ENCODE results near the gene TUBGCP5.

TUBGCP5 gene

GRCh38 chr15:23073890-23074646 lies 34.7 kb upstream of the TUBGCP5 start:
- Histone ChIP-seq H3K27me3 (ENCODE audit: insufficient read depth, insufficient read length) (peaks cover 4% of the 10 kb centered on the region), H3K9me3 (ENCODE audit: insufficient read depth, low read length) (no peaks in the 10 kb centered on the region), H3K4me1 (ENCODE audit: insufficient read depth, insufficient read length) (peaks cover 3% of the 10 kb centered on the region), H3K9ac (ENCODE audit: insufficient read length, low read depth) (no peak overlapping the region), H3K36me3 (ENCODE audit: insufficient read depth, insufficient read length, low read length) (no peaks in the 10 kb centered on the region), H3K4me3 (ENCODE audit: insufficient read length, low read depth) (no peak overlapping the region)
- no peak for DNase-seq (ENCODE audit: low read depth, low spot score)
- TF ChIP-seq ZNF274 (IDR thresholded peaks at IDR 0.05; ENCODE audit: low read depth, low read length) (no peak), SUZ12 (IDR thresholded peaks at IDR 0.05; ENCODE audit: extremely low read depth, insufficient read depth, insufficient read length) (no peak), YY1 (IDR thresholded peaks at IDR 0.05; ENCODE audit: insufficient read depth, insufficient read length) (no peak)

DNA sequence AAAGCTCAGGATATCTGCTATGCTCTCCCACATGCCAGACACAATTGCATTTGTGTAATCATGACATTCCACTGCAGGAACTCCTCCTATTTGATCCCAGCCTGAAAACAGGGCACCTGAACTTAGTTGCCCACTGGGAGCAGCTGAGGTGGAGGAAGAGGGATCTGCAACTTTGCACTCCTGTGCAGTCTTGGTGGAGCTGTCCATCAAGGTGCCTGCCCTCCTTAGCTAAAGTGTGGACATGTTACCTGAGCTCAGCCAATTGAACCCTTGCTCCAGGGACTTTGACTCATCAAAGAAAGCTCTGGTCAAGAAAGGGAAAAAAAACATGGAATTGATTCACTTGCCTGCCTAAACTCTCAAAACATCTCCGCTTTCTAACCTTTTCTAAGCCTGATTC lies 33.3 kb upstream of the TUBGCP5 start:
- Histone ChIP-seq H3K36me3 (ENCODE audit: insufficient read depth, insufficient read length, low read length) (no peaks in the 10 kb centered on the region), H3K4me3 (ENCODE audit: insufficient read length, low read depth) (no peak overlapping the region), H3K9me3 (ENCODE audit: insufficient read depth, low read length) (no peaks in the 10 kb centered on the region), H3K9ac (ENCODE audit: insufficient read length, low read depth) (no peak overlapping the region), H3K27me3 (ENCODE audit: insufficient read depth, insufficient read length) (peaks cover 4% of the 10 kb centered on the region), H3K4me1 (ENCODE audit: insufficient read depth, insufficient read length) (peaks cover 4% of the 10 kb centered on the region)
- TF ChIP-seq ZNF274 (IDR thresholded peaks at IDR 0.05; ENCODE audit: low read depth, low read length) (no peak), YY1 (IDR thresholded peaks at IDR 0.05; ENCODE audit: insufficient read depth, insufficient read length) (no peak), SUZ12 (IDR thresholded peaks at IDR 0.05; ENCODE audit: extremely low read depth, insufficient read depth, insufficient read length) (no peak)
- DNase-seq (ENCODE audit: low read depth, low spot score): no peak

DNA sequence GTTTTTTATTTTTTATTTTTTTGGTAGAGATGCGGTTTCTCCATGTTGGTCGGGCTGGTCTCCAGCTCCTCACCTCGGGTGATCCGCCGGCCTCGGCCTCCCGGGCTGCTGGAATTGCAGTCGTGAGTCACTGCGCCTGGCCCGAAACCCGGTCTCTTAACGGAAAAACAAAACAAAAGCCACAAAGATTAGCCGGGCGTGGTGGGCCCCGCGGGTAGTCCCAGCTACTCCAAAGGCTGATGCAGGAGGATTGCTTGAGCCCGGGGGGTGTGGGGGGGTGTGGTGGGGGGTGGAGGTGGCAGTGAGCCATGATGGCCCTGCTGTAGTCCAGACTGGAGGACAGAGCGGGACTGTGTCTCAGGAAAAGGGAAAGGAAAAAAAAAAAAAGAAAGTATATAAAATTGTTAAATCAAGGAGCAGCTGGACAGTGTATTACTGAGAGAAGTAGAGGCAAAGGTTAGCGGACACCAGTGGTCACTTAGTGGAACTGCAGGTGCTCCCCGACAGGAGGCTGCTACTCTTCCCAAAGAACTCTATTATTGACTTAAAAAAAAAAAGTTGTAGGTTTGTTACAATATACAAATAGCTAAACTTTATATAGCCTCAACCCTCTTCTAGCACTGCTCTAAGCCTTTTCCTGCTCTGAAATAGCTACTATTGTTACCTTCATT lies 30.3 kb upstream of the TUBGCP5 start:
- peaks cover 4% of the 10 kb centered on the region for H3K4me1 ChIP-seq (ENCODE audit: insufficient read depth, insufficient read length)
- TF ChIP-seq ZNF274 (IDR thresholded peaks at IDR 0.05; ENCODE audit: low read depth, low read length) (no peak), SUZ12 (IDR thresholded peaks at IDR 0.05; ENCODE audit: extremely low read depth, insufficient read depth, insufficient read length) (no peak), YY1 (IDR thresholded peaks at IDR 0.05; ENCODE audit: insufficient read depth, insufficient read length) (no peak)
- H3K9me3 ChIP-seq (ENCODE audit: insufficient read depth, low read length): no peaks in the 10 kb centered on the region
- H3K36me3 ChIP-seq (ENCODE audit: insufficient read depth, insufficient read length, low read length): no peaks in the 10 kb centered on the region
- H3K9ac ChIP-seq (ENCODE audit: insufficient read length, low read depth): no peak overlapping the region
- H3K27me3 ChIP-seq (ENCODE audit: insufficient read depth, insufficient read length): peaks cover 4% of the 10 kb centered on the region
- peak; percentile 46 for DNase-seq (ENCODE audit: low read depth, low spot score)
- peak overlapping the region; percentile 6 for H3K4me3 ChIP-seq (ENCODE audit: insufficient read length, low read depth)

DNA sequence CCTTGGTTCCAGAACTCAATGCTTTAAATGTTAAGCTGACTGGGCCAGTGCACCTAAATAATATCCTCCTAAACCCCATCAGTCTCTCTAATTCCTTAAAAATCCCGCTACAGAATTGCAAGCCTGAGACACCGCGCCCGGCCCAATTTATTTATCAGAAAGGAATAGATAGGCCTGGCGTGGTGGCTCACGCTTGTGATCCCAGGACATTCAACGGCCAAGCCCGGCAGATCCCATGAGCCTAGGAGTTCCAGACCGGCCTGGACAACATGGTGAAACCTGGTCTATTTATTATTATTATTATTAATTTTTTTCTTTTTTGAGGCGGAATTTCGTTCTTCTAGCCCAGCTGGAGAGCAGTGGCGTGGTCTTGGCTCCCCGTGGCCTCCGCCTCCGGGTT lies 28.0 kb upstream of the TUBGCP5 start:
- Histone ChIP-seq H3K27me3 (ENCODE audit: insufficient read depth, insufficient read length) (peaks cover 4% of the 10 kb centered on the region), H3K4me3 (ENCODE audit: insufficient read length, low read depth) (no peak overlapping the region), H3K9me3 (ENCODE audit: insufficient read depth, low read length) (peaks cover 13% of the 10 kb centered on the region; the same call in 1 of the 2 replicates), H3K9ac (ENCODE audit: insufficient read length, low read depth) (no peak overlapping the region), H3K4me1 (ENCODE audit: insufficient read depth, insufficient read length) (peaks cover 9% of the 10 kb centered on the region), H3K36me3 (ENCODE audit: insufficient read depth, insufficient read length, low read length) (no peaks in the 10 kb centered on the region)
- DNase-seq (ENCODE audit: low read depth, low spot score): no peak
- TF ChIP-seq SUZ12 (IDR thresholded peaks at IDR 0.05; ENCODE audit: extremely low read depth, insufficient read depth, insufficient read length) (no peak), ZNF274 (IDR thresholded peaks at IDR 0.05; ENCODE audit: low read depth, low read length) (no peak), YY1 (IDR thresholded peaks at IDR 0.05; ENCODE audit: insufficient read depth, insufficient read length) (no peak)

- H3K27me3 ChIP-seq (ENCODE audit: insufficient read depth, insufficient read length): no peaks in the 10 kb centered on the region
- TF ChIP-seq SUZ12 (IDR thresholded peaks at IDR 0.05; ENCODE audit: extremely low read depth, insufficient read depth, insufficient read length): no peak
- TF ChIP-seq ZNF274 (IDR thresholded peaks at IDR 0.05; ENCODE audit: low read depth, low read length): no peak
- no peak for TF ChIP-seq YY1 (IDR thresholded peaks at IDR 0.05; ENCODE audit: insufficient read depth, insufficient read length)
- no peak overlapping the region for H3K4me3 ChIP-seq (ENCODE audit: insufficient read length, low read depth)
- no peak for DNase-seq (ENCODE audit: low read depth, low spot score)
- H3K36me3 ChIP-seq (ENCODE audit: insufficient read depth, insufficient read length, low read length): no peaks in the 10 kb centered on the region
- H3K4me1 ChIP-seq (ENCODE audit: insufficient read depth, insufficient read length): peaks cover 9% of the 10 kb centered on the region
- no peak overlapping the region for H3K9ac ChIP-seq (ENCODE audit: insufficient read length, low read depth)
- H3K9me3 ChIP-seq (ENCODE audit: insufficient read depth, low read length): peaks cover 15% of the 10 kb centered on the region; the same call in 1 of the 2 replicates
These were observed 26.5 kb upstream of the TUBGCP5 start for GRCh38 chr15:23065836-23066235.

- no peak for DNase-seq (ENCODE audit: low read depth, low spot score)
- Histone ChIP-seq H3K9ac (ENCODE audit: insufficient read length, low read depth) (peak overlapping the region; percentile 62), H3K36me3 (ENCODE audit: insufficient read depth, insufficient read length, low read length) (no peaks in the 10 kb centered on the region), H3K4me1 (ENCODE audit: insufficient read depth, insufficient read length) (peaks cover 9% of the 10 kb centered on the region), H3K27me3 (ENCODE audit: insufficient read depth, insufficient read length) (no peaks in the 10 kb centered on the region), H3K9me3 (ENCODE audit: insufficient read depth, low read length) (peaks cover 15% of the 10 kb centered on the region; the same call in 1 of the 2 replicates), H3K4me3 (ENCODE audit: insufficient read length, low read depth) (no peak overlapping the region)
- TF ChIP-seq SUZ12 (IDR thresholded peaks at IDR 0.05; ENCODE audit: extremely low read depth, insufficient read depth, insufficient read length) (no peak), YY1 (IDR thresholded peaks at IDR 0.05; ENCODE audit: insufficient read depth, insufficient read length) (no peak), ZNF274 (IDR thresholded peaks at IDR 0.05; ENCODE audit: low read depth, low read length) (no peak)
These were observed 24.8 kb upstream of the TUBGCP5 start for GRCh38 chr15:23064156-23064555.

DNA sequence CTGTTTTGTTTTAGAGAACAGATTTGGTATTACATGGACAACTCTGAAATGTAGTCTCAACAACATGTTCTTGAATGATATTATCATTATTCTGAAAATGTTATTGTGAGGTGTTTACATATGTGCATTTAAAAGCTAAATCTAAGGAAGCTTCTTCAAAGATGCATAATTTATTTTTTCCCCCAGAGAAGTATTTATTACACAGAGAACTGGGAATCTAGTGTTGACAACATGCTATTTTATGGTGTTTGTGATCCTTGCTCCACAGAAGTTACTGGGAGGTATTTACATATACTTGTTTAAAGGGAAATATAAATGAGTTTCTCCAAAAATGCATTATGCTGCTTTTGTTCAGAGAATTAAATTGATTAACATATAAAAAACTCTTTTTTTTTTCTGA lies 18.3 kb upstream of the TUBGCP5 start:
- no peak for TF ChIP-seq SUZ12 (IDR thresholded peaks at IDR 0.05; ENCODE audit: extremely low read depth, insufficient read depth, insufficient read length)
- TF ChIP-seq ZNF274 (IDR thresholded peaks at IDR 0.05; ENCODE audit: low read depth, low read length): no peak
- no peak for TF ChIP-seq YY1 (IDR thresholded peaks at IDR 0.05; ENCODE audit: insufficient read depth, insufficient read length)
- Histone ChIP-seq H3K27me3 (ENCODE audit: insufficient read depth, insufficient read length) (no peaks in the 10 kb centered on the region), H3K36me3 (ENCODE audit: insufficient read depth, insufficient read length, low read length) (no peaks in the 10 kb centered on the region), H3K9me3 (ENCODE audit: insufficient read depth, low read length) (peaks cover 4% of the 10 kb centered on the region; the same call in 1 of the 2 replicates), H3K9ac (ENCODE audit: insufficient read length, low read depth) (no peak overlapping the region), H3K4me1 (ENCODE audit: insufficient read depth, insufficient read length) (no peaks in the 10 kb centered on the region), H3K4me3 (ENCODE audit: insufficient read length, low read depth) (no peak overlapping the region)
- no peak for DNase-seq (ENCODE audit: low read depth, low spot score)

Data from NT2/D1 (cell line).